Measurements from ENCODE around the gene DOCK6.
A peak's percentile ranks its signal among the peaks of the same experiment; 100 is the strongest.

Gene DOCK6

DNA sequence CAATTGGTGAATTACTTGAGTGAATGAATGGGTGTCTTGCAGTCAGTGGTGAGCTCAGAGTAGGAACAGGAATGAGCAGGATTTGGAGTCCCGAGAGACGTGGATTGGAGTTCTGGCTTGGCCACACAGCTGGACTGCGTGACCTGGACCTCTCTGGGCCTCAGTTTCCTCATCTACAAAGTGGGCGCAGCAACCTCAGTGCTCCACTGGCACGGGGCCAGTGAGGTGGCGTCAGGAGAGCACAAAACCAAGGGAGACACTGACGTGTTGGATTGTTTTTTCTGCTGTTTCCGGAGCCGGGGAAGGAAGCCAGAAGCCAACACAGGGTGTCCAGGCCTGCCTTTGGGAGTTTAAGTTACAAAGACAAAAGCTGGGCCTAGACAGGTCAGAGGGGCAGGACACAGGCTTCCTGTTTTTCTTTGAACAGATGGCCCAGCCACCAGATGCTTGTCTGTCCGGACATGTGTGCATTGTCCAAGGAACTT is 6.5 kb upstream of the DOCK6 start:
- TF ChIP-seq, protein P1, sequence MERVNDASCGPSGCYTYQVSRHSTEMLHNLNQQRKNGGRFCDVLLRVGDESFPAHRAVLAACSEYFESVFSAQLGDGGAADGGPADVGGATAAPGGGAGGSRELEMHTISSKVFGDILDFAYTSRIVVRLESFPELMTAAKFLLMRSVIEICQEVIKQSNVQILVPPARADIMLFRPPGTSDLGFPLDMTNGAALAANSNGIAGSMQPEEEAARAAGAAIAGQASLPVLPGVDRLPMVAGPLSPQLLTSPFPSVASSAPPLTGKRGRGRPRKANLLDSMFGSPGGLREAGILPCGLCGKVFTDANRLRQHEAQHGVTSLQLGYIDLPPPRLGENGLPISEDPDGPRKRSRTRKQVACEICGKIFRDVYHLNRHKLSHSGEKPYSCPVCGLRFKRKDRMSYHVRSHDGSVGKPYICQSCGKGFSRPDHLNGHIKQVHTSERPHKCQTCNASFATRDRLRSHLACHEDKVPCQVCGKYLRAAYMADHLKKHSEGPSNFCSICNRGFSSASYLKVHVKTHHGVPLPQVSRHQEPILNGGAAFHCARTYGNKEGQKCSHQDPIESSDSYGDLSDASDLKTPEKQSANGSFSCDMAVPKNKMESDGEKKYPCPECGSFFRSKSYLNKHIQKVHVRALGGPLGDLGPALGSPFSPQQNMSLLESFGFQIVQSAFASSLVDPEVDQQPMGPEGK (CRISPR knock-in tag; IDR thresholded peaks at IDR 0.05; ENCODE audit: borderline replicate concordance): no peak
- TF ChIP-seq ZNF565 (CRISPR knock-in tag; conservative IDR thresholded peaks at IDR 0.05; ENCODE audit: low read depth) (no peak), TOX (CRISPR knock-in tag; IDR thresholded peaks at IDR 0.05; ENCODE audit: borderline replicate concordance) (no peak), ESRRG (CRISPR knock-in tag; IDR thresholded peaks at IDR 0.05) (no peak), SNAI2 (CRISPR knock-in tag; IDR thresholded peaks at IDR 0.05) (no peak), ZFP3 (CRISPR knock-in tag; IDR thresholded peaks at IDR 0.05) (no peak), ZC3H10 (CRISPR knock-in tag; IDR thresholded peaks at IDR 0.05) (no peak), BACH2 (CRISPR knock-in tag; IDR thresholded peaks at IDR 0.05; ENCODE audit: borderline replicate concordance) (no peak), ZFP30 (CRISPR knock-in tag; IDR thresholded peaks at IDR 0.05) (no peak), TCF4 (CRISPR knock-in tag; IDR thresholded peaks at IDR 0.05; ENCODE audit: borderline replicate concordance) (peak; percentile 82; the same call in 1 of the 2 replicates), ISL1 (CRISPR knock-in tag; IDR thresholded peaks at IDR 0.05) (no peak)
- TF ChIP-seq, protein P2, sequence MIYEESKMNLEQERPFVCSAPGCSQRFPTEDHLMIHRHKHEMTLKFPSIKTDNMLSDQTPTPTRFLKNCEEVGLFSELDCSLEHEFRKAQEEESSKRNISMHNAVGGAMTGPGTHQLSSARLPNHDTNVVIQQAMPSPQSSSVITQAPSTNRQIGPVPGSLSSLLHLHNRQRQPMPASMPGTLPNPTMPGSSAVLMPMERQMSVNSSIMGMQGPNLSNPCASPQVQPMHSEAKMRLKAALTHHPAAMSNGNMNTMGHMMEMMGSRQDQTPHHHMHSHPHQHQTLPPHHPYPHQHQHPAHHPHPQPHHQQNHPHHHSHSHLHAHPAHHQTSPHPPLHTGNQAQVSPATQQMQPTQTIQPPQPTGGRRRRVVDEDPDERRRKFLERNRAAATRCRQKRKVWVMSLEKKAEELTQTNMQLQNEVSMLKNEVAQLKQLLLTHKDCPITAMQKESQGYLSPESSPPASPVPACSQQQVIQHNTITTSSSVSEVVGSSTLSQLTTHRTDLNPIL (CRISPR knock-in tag; IDR thresholded peaks at IDR 0.05; ENCODE audit: low read depth): 0 out of 2 replicates have a peak, but pooled peaks have one; percentile 17
- TF ChIP-seq, protein P3, sequence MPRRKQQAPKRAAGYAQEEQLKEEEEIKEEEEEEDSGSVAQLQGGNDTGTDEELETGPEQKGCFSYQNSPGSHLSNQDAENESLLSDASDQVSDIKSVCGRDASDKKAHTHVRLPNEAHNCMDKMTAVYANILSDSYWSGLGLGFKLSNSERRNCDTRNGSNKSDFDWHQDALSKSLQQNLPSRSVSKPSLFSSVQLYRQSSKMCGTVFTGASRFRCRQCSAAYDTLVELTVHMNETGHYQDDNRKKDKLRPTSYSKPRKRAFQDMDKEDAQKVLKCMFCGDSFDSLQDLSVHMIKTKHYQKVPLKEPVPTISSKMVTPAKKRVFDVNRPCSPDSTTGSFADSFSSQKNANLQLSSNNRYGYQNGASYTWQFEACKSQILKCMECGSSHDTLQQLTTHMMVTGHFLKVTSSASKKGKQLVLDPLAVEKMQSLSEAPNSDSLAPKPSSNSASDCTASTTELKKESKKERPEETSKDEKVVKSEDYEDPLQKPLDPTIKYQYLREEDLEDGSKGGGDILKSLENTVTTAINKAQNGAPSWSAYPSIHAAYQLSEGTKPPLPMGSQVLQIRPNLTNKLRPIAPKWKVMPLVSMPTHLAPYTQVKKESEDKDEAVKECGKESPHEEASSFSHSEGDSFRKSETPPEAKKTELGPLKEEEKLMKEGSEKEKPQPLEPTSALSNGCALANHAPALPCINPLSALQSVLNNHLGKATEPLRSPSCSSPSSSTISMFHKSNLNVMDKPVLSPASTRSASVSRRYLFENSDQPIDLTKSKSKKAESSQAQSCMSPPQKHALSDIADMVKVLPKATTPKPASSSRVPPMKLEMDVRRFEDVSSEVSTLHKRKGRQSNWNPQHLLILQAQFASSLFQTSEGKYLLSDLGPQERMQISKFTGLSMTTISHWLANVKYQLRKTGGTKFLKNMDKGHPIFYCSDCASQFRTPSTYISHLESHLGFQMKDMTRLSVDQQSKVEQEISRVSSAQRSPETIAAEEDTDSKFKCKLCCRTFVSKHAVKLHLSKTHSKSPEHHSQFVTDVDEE (CRISPR knock-in tag; IDR thresholded peaks at IDR 0.05): no peak
- TF ChIP-seq, protein P4, sequence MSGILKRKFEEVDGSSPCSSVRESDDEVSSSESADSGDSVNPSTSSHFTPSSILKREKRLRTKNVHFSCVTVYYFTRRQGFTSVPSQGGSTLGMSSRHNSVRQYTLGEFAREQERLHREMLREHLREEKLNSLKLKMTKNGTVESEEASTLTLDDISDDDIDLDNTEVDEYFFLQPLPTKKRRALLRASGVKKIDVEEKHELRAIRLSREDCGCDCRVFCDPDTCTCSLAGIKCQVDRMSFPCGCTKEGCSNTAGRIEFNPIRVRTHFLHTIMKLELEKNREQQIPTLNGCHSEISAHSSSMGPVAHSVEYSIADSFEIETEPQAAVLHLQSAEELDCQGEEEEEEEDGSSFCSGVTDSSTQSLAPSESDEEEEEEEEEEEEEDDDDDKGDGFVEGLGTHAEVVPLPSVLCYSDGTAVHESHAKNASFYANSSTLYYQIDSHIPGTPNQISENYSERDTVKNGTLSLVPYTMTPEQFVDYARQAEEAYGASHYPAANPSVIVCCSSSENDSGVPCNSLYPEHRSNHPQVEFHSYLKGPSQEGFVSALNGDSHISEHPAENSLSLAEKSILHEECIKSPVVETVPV (CRISPR knock-in tag; IDR thresholded peaks at IDR 0.05): 0 out of 2 replicates have a peak, but pooled peaks have one; percentile 52
- peak; percentile 80 for ATAC-seq

DNA sequence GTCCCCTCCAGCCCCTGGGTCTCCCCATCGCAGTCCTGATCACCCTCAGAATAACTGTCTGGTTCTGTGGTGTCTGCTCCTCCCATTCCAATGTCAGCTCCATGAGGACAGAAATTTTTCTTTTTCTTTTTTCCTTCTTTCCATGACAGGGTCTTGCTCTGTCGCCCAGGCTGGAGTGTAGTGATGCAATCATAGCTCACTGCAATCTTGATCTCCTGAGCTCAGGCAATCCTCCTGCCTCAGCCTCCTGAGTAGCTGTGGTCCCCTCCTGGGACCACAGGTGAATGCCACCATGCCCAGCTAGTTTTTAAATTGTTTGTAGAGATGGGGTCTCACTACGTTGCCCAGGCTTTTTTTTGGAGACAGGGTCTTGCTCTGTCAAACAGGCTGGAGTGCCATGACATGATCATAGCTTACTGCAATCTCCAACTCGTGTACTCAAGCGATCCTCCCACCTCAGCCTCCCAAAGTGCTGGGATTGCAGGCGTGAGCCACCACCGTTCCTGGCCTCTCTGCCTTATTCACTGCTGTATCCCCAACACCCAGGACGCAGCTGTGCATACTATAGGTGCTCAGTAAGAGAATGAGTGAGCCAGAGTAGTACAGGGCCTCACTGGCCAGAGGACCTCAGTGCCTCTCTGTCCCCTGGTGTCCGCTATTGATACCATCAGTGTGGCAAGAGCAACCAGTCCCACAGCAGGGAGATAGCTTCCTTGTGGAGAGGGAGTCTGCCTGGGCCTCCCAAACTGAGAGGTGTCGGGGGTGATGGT is 5.2 kb upstream of the DOCK6 start:
- ATAC-seq: no peak
- TF ChIP-seq RARB (CRISPR knock-in tag; IDR thresholded peaks at IDR 0.05) (no peak), ISL1 (CRISPR knock-in tag; IDR thresholded peaks at IDR 0.05) (no peak), PPARA (CRISPR knock-in tag; IDR thresholded peaks at IDR 0.05; ENCODE audit: borderline replicate concordance) (no peak), BACH2 (CRISPR knock-in tag; IDR thresholded peaks at IDR 0.05; ENCODE audit: borderline replicate concordance) (no peak), ESRRG (CRISPR knock-in tag; IDR thresholded peaks at IDR 0.05) (no peak), ZNF70 (CRISPR knock-in tag; IDR thresholded peaks at IDR 0.05) (no peak), ZFP30 (CRISPR knock-in tag; IDR thresholded peaks at IDR 0.05) (no peak), ZFP3 (CRISPR knock-in tag; IDR thresholded peaks at IDR 0.05) (no peak), GLIS3 (CRISPR knock-in tag; IDR thresholded peaks at IDR 0.05) (no peak)
- TF ChIP-seq, protein P1 (CRISPR knock-in tag; IDR thresholded peaks at IDR 0.05; ENCODE audit: borderline replicate concordance): no peak
- TF ChIP-seq, protein P3 (CRISPR knock-in tag; IDR thresholded peaks at IDR 0.05): no peak
- TF ChIP-seq, protein P5, sequence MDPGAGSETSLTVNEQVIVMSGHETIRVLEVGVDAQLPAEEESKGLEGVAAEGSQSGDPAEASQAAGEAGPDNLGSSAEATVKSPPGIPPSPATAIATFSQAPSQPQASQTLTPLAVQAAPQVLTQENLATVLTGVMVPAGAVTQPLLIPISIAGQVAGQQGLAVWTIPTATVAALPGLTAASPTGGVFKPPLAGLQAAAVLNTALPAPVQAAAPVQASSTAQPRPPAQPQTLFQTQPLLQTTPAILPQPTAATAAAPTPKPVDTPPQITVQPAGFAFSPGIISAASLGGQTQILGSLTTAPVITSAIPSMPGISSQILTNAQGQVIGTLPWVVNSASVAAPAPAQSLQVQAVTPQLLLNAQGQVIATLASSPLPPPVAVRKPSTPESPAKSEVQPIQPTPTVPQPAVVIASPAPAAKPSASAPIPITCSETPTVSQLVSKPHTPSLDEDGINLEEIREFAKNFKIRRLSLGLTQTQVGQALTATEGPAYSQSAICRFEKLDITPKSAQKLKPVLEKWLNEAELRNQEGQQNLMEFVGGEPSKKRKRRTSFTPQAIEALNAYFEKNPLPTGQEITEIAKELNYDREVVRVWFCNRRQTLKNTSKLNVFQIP (CRISPR knock-in tag; IDR thresholded peaks at IDR 0.05; ENCODE audit: borderline replicate concordance, low read depth): no peak

Data from SK-N-SH treated with all-trans-retinoic acid at 6 μM for 48 hours (cell line).